OCI-LY1 (cell line): ENCODE results near the gene MUL1.
A peak's percentile ranks its signal among the peaks of the same experiment; 100 is the strongest.
"Not testable (repeated sequence)": the region's sequence is repeated elsewhere in the genome, so short reads cannot be mapped to it uniquely, and the experiment has no call there.

Experiments used
- H2AFZ ChIP-seq: fragments of 200-600 bp; sonication (generic), shearing (Covaris generic); 2 replicates; pipeline ENCODE4 v1.6.0; 2014; ENCODE audit warnings: antibody characterized with exemption, mild to moderate bottlenecking, low read length
- H3F3A ChIP-seq: fragments of 200-600 bp; sonication (generic), shearing (Covaris generic); 2 replicates; pipeline ENCODE4 v1.6.0; 2014; ENCODE audit warnings: mild to moderate bottlenecking, antibody characterized with exemption, low read length, moderate library complexity; ENCODE audit not compliant: insufficient read depth
- H3K27ac ChIP-seq: fragments of 200-600 bp; sonication (generic); 2 replicates; pipeline ENCODE4 v1.5.1; 2014; ENCODE audit warnings: low read length, mixed run types, mild to moderate bottlenecking, low read depth; ENCODE audit not compliant: poor library complexity, severe bottlenecking
- H3K27me3 ChIP-seq: fragments of 200-600 bp; sonication (generic); 2 replicates; pipeline ENCODE4 v1.6.0; 2014; ENCODE audit warnings: antibody characterized with exemption, mild to moderate bottlenecking, low read length, moderate library complexity; ENCODE audit not compliant: insufficient read depth
- H3K36me3 ChIP-seq: fragments of 200-600 bp; sonication (generic); 2 replicates; pipeline ENCODE4 v1.6.1; 2014; ENCODE audit warnings: mild to moderate bottlenecking, antibody characterized with exemption, low read length, moderate library complexity, mixed read lengths; ENCODE audit not compliant: insufficient read depth
- H3K4me1 ChIP-seq: fragments of 200-600 bp; sonication (generic); 2 replicates; pipeline ENCODE4 v1.5.1; 2014; ENCODE audit warnings: mild to moderate bottlenecking, low read length, moderate library complexity; ENCODE audit not compliant: insufficient read depth, severe bottlenecking
- H3K4me2 ChIP-seq: fragments of 200-600 bp; sonication (generic), shearing (Covaris generic); 2 replicates; pipeline ENCODE4 v1.6.1; 2014; ENCODE audit warnings: low read length
- H3K4me3 ChIP-seq: fragments of 200-600 bp; sonication (generic); 2 replicates; pipeline ENCODE4 v1.5.1; 2014; ENCODE audit warnings: low read length, low read depth, mild to moderate bottlenecking, mixed read lengths; ENCODE audit not compliant: poor library complexity, severe bottlenecking
- H3K79me2 ChIP-seq: fragments of 200-600 bp; shearing (Covaris generic); 2 replicates; pipeline ENCODE4 v1.6.1; 2016; ENCODE audit warnings: mixed run types, low read length, mixed read lengths; ENCODE audit not compliant: insufficient read depth
- H3K9ac ChIP-seq: fragments of 200-600 bp; sonication (generic), shearing (Covaris generic); 2 replicates; pipeline ENCODE4 v1.6.1; 2014; ENCODE audit warnings: mild to moderate bottlenecking, low read length, mixed read lengths
- H3K9me2 ChIP-seq: fragments of 200-600 bp; sonication (generic), shearing (Covaris generic); 2 replicates; pipeline ENCODE4 v1.6.1; 2014; ENCODE audit warnings: low read depth, mild to moderate bottlenecking, low read length, mixed read lengths
- H3K9me3 ChIP-seq: fragments of 200-600 bp; shearing (Covaris generic); 2 replicates; pipeline ENCODE4 v1.6.1; 2014; ENCODE audit warnings: low read length, mixed read lengths
- H4K20me1 ChIP-seq: fragments of 200-600 bp; sonication (generic), shearing (Covaris generic); 2 replicates; pipeline ENCODE4 v1.6.0; 2016; ENCODE audit warnings: mild to moderate bottlenecking, low read length; ENCODE audit not compliant: insufficient read depth
- CTCF ChIP-seq: fragments of 200-600 bp; sonication (generic), shearing (Covaris generic); IDR thresholded peaks from 2 replicates; pipeline ENCODE4 v1.5.1; 2017; ENCODE audit warnings: mild to moderate bottlenecking, antibody characterized with exemption, low read length, moderate library complexity, mixed read lengths
- EZH2 ChIP-seq: fragments of 200-600 bp; sonication (generic), shearing (Covaris generic); IDR thresholded peaks from 2 replicates; pipeline ENCODE4 v1.8.0; 2017; ENCODE audit warnings: borderline replicate concordance, mixed run types, mild to moderate bottlenecking, antibody characterized with exemption, low read length, moderate library complexity, mixed read lengths

Gene MUL1

GRCh38 chr1:20526267-20526666 lies 18.3 kb upstream of the MUL1 start:
- no peak overlapping the region for H3K27ac ChIP-seq
- no peaks in the 10 kb centered on the region for H3K79me2 ChIP-seq
- no peaks in the 10 kb centered on the region for H4K20me1 ChIP-seq
- TF ChIP-seq EZH2 (no peak), CTCF (no peak)
- H2AFZ ChIP-seq: no peak overlapping the region
- no peaks in the 10 kb centered on the region for H3K4me1 ChIP-seq
- no peak overlapping the region for H3K4me3 ChIP-seq
- H3K9me2 ChIP-seq: no peaks in the 10 kb centered on the region
- no peak overlapping the region for H3K9ac ChIP-seq
- H3K36me3 ChIP-seq: no peaks in the 10 kb centered on the region
- no peak overlapping the region for H3K4me2 ChIP-seq
- H3K27me3 ChIP-seq: 0 out of 2 replicates have a peak, but pooled peaks cover 3% of the 10 kb centered on the region
- H3K9me3 ChIP-seq: no peaks in the 10 kb centered on the region
- H3F3A ChIP-seq: no peaks in the 10 kb centered on the region

- Histone ChIP-seq H4K20me1 (no peaks in the 10 kb centered on the region), H3K4me2 (no peak overlapping the region), H3K9me2 (no peaks in the 10 kb centered on the region), H2AFZ (no peak overlapping the region), H3K9me3 (no peaks in the 10 kb centered on the region), H3K36me3 (no peaks in the 10 kb centered on the region), H3K27me3 (0 out of 2 replicates have a peak, but pooled peaks cover 3% of the 10 kb centered on the region), H3K4me3 (no peak overlapping the region), H3K4me1 (no peaks in the 10 kb centered on the region), H3K79me2 (no peaks in the 10 kb centered on the region), H3K27ac (no peak overlapping the region), H3F3A (no peaks in the 10 kb centered on the region), H3K9ac (no peak overlapping the region)
- TF ChIP-seq CTCF (peak; percentile 92), EZH2 (no peak)
Measured at GRCh38 chr1:20521960-20522861, 14.3 kb upstream of the MUL1 start.

DNA sequence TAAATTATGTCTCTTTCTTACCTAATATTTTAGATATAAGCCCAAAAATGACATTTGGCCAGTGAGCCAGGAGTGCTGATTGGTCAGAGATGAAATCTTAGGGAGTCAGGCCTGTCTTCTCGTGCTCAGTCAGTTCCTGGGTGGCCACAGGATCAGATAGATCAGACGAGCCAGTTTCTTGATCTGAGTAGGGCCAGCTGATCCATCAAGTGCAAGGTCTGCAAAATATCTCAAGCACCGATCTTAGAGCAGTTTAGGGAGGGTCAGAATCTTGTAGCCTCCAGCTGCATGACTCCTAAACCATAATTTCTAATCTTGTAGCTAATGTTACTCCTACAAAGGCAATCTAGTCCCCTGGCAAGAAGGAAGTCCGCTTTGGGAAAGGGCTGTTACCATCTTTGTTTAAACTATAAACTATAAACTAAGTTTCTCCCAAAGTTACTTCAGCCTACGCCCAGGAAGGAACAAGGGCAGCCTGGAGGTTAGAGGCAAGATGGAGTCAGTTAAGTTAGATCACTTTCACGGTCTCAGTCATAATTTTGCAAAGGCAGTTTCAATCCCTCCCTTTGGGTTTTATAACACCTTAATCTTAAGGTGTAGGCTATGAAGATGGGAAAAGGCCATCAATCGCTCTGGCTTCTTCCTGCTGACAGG lies 11.8 kb upstream of the MUL1 start:
- H3K79me2 ChIP-seq, H3F3A ChIP-seq, H3K9me2 ChIP-seq, H3K27me3 ChIP-seq, H3K4me1 ChIP-seq, H3K27ac ChIP-seq, H3K36me3 ChIP-seq, H3K9me3 ChIP-seq, H2AFZ ChIP-seq, H4K20me1 ChIP-seq, H3K9ac ChIP-seq, H3K4me3 ChIP-seq, H3K4me2 ChIP-seq: not testable (repeated sequence)
